Lower lobe of right lung (tissue), 2 donors: Measurements from ENCODE around the gene SMARCE1. TPM values are rescaled to one million over a fixed set of nuclear protein-coding genes. Genes with fewer than 3 reads are reported as not detected.

Source experiments
- ATAC-seq, 2 donors: fragments of 200-7000 bp; cut with Tn5 transposase; one replicate each; pipeline ENCODE4 v1.9.1; 2020 to 2022; ENCODE audit warnings: mild to moderate bottlenecking in 2 of 2, moderate library complexity in 2 of 2
- DNase-seq: peaks from one replicate; pipeline ENCODE4 v3.0.0-alpha.2; 2020
- H3K27ac ChIP-seq: fragments of 200-600 bp; one replicate; pipeline ENCODE4 v1.8.0; 2022
- H3K27me3 ChIP-seq: fragments of 200-600 bp; one replicate; pipeline ENCODE4 v1.8.0; 2022; ENCODE audit warnings: low read depth
- H3K36me3 ChIP-seq: fragments of 200-600 bp; one replicate; pipeline ENCODE4 v1.8.0; 2022; ENCODE audit warnings: mild to moderate bottlenecking
- H3K4me1 ChIP-seq: fragments of 200-600 bp; one replicate; pipeline ENCODE4 v1.8.0; 2022
- H3K4me3 ChIP-seq: fragments of 200-600 bp; one replicate; pipeline ENCODE4 v1.8.0; 2022; ENCODE audit warnings: mild to moderate bottlenecking
- H3K9me3 ChIP-seq: fragments of 200-600 bp; one replicate; pipeline ENCODE4 v1.8.0; 2022
- intact Hi-C: fragments of 100-400 bp; cut with DNase I; formaldehyde crosslinking; loops from one replicate; pipeline ENCODE4 v1.11.0; 2022
- total RNA-seq: library from RNA; stranded (reverse); fragmentation: NEBNext Ultra II Directional; extraction: Animal tissue kit (Norgen Biotek cat#: 25700); gene quantifications from one replicate; pipeline ENCODE4 v1.2.1, GENCODE V29; 2021
- TF ChIP-seq, protein P1 (sequence below): fragments of 200-600 bp; IDR thresholded peaks from one replicate; pipeline ENCODE4 v1.8.0; 2022; ENCODE audit warnings: antibody characterized with exemption, mild to moderate bottlenecking
- donor health status: DM: no; HTN: yes; CAD: no; lungs with severe emphysema.

SMARCE1 gene
- total RNA-seq, 1 donor from 2014 or later = 83.6 TPM

DNA sequence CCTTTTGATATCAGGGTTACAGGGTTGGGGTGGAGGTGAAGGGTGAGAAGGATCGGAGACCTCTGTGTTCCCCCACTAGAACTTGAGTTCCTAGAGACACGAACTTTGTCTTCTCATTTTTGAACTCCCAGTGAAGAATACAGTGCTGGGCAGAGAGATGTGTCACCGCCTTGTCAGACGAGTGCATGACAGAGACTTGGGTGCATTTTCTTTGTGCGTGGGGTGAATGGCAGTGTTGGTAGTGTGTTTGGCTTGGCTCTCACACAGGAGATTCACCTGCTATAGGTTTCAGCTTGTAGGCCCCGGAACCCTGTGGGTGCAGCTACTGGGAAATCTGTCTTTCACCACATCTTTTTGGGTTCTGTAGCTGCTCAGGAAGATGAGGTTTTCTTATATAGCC, 42.3 kb downstream of the SMARCE1 start:
- Histone ChIP-seq H3K4me3 (no peak overlapping the region), H3K4me1 (peaks cover 26% of the 10 kb centered on the region), H3K27me3 (no peaks in the 10 kb centered on the region), H3K36me3 (no peaks in the 10 kb centered on the region), H3K27ac (no peak overlapping the region), H3K9me3 (no peaks in the 10 kb centered on the region)
- DNase-seq (no peak), ATAC-seq (no peak)
- TF ChIP-seq, protein P1, sequence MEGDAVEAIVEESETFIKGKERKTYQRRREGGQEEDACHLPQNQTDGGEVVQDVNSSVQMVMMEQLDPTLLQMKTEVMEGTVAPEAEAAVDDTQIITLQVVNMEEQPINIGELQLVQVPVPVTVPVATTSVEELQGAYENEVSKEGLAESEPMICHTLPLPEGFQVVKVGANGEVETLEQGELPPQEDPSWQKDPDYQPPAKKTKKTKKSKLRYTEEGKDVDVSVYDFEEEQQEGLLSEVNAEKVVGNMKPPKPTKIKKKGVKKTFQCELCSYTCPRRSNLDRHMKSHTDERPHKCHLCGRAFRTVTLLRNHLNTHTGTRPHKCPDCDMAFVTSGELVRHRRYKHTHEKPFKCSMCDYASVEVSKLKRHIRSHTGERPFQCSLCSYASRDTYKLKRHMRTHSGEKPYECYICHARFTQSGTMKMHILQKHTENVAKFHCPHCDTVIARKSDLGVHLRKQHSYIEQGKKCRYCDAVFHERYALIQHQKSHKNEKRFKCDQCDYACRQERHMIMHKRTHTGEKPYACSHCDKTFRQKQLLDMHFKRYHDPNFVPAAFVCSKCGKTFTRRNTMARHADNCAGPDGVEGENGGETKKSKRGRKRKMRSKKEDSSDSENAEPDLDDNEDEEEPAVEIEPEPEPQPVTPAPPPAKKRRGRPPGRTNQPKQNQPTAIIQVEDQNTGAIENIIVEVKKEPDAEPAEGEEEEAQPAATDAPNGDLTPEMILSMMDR = no peak
- intact Hi-C loops = no loop called here

GRCh38 chr17:40604327-40605080, 43.1 kb downstream of the SMARCE1 start:
- intact Hi-C loops = no loop called here
- H3K27me3 ChIP-seq = no peaks in the 10 kb centered on the region

DNA sequence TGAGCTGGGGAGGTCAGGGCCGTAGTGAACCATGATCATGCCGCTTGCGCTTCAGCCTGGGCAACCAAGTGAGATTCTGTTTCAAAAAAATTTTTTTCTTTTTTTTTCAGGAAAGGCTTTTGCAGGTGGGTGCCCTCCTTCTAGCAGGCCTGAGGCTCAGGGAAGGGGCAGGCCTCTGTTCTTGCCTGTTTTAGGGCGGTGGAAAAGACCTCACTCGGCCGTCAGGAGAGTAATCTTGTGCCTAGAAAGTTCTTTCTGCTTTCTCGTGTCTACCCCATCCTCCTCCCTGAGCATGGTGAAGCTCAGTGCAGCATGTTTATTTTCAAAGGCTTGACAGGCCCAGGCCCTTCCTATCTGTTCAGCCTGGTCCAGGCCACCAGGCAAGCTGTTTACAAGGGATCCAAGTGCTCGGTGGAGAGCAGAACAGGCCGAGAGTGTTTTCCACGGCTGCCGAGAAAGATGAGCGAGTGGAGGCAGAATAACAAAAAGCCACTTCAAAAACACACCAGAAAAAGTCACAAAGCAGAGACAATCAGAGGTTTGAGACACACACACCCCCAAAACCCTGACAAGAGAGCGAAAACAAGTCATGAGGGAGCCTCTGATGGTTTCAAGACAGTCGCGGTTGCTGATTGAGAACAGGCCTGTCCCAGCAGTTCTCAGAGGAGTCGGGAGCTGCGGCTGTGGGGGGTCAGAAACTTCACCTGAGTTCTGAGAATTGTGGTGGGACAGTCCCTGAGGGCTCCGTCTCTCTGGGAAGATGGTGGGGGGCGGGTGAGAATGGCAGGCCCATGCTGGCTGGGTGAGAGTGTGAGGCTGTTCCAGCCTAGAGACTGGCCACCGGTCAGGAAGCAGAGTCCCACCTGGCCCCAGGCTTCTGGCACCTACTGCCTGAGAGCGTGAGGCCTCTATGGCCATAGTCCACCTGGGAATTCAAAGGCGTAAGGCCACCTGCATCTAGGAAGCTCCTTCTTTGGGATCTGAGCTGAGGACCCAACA, 44.9 kb downstream of the SMARCE1 start:
- Histone ChIP-seq H3K27ac (no peak overlapping the region), H3K4me3 (no peak overlapping the region), H3K9me3 (no peaks in the 10 kb centered on the region), H3K4me1 (peaks cover 20% of the 10 kb centered on the region), H3K36me3 (no peaks in the 10 kb centered on the region), H3K27me3 (no peaks in the 10 kb centered on the region)
- TF ChIP-seq, protein P1 = no peak
- no peak for ATAC-seq
- DNase-seq = no peak
- intact Hi-C loops = no loop called here

More at GRCh38 chr17:40604327-40605080, 43.1 kb downstream of the SMARCE1 start:
- H3K36me3 ChIP-seq = no peaks in the 10 kb centered on the region
- H3K27ac ChIP-seq = no peak overlapping the region
- TF ChIP-seq, protein P1 = no peak
- ATAC-seq (no peak), DNase-seq (no peak)
- peaks cover 26% of the 10 kb centered on the region for H3K4me1 ChIP-seq
- no peaks in the 10 kb centered on the region for H3K9me3 ChIP-seq
- H3K4me3 ChIP-seq = no peak overlapping the region

- Histone ChIP-seq H3K4me1 (no peaks in the 10 kb centered on the region), H3K27ac (no peak overlapping the region), H3K36me3 (no peaks in the 10 kb centered on the region), H3K27me3 (no peaks in the 10 kb centered on the region), H3K4me3 (no peak overlapping the region), H3K9me3 (no peaks in the 10 kb centered on the region)
- ATAC-seq (no peak), DNase-seq (no peak)
- TF ChIP-seq, protein P1 = no peak
- intact Hi-C loops = no loop called here
These were observed 47.1 kb downstream of the SMARCE1 start for GRCh38 chr17:40600486-40601046.

DNA sequence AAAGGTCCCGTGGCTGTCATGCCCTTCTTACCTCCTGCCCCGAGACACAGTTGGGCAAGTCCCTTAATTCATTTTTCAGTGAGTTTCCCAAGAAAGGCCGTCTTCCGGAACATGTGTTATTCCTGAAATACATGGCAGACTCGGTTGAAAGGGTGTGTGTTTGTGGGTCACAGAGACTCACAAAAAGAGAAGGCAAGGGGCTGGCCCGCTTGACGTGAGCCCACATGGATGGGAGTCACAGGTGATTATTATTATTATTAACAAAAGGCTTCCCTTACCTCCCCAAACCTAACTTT, 48.2 kb downstream of the SMARCE1 start:
- Histone ChIP-seq H3K36me3 (no peaks in the 10 kb centered on the region), H3K4me1 (no peaks in the 10 kb centered on the region), H3K27me3 (no peaks in the 10 kb centered on the region), H3K4me3 (no peak overlapping the region), H3K9me3 (no peaks in the 10 kb centered on the region), H3K27ac (no peak overlapping the region)
- DNase-seq (no peak), ATAC-seq (no peak)
- intact Hi-C loops = no loop called here
- TF ChIP-seq, protein P1 = no peak
